ENCODE data around the gene PIH1D2. TPM values are rescaled to one million over a fixed set of nuclear protein-coding genes. Genes with fewer than 3 reads are reported as not detected.

PIH1D2 gene
- total and polyA plus RNA-seq, 9 of the 15 experiments (the other 6 are each of a cell fraction or from before 2014, with no cell fraction given): 1.5 to 5.4 (median 3.0) TPM

GRCh38 chr11:112123129-112123528, 49.3 kb upstream of the PIH1D2 start (continued):
- TF ChIP-seq MYBL2 (IDR thresholded peaks at IDR 0.05; ENCODE audit: low read depth) (no peak), MYBL2 (CRISPR knock-in tag; IDR thresholded peaks at IDR 0.05; ENCODE audit: borderline replicate concordance) (no peak), ZNF134 (CRISPR knock-in tag; conservative IDR thresholded peaks at IDR 0.05) (no peak), HNRNPUL1 (IDR thresholded peaks at IDR 0.05; ENCODE audit: low read length) (no peak), CCNT2 (IDR thresholded peaks at IDR 0.05; ENCODE audit: borderline replicate concordance, extremely low read depth, insufficient read length, low read depth, low read length) (no peak), BCLAF1 (IDR thresholded peaks at IDR 0.05; ENCODE audit: borderline replicate concordance in 1 of 2, control insufficient read depth in 1 of 2, low read depth in 2 of 2, low read length in 1 of 2) (no peak)

GRCh38 chr11:112121981-112122615, 48.3 kb upstream of the PIH1D2 start:
- no peak for ATAC-seq
- no peaks in the 10 kb centered on the region for H3K79me2 ChIP-seq (ENCODE audit: control insufficient read depth, insufficient read depth, low read length)
- CTCF ChIA-PET (ENCODE audit: low intra/inter-chr PET ratio): no interaction called here
- in situ Hi-C loops (cut with MboI): no loop called here
- H3K36me3 ChIP-seq (ENCODE audit: control insufficient read depth, insufficient read depth, low read length): no peaks in the 10 kb centered on the region
- POLR2A ChIA-PET: interaction anchor here (0.7 to 1.6 kb wide), 5 partner anchors 10 to 47 kb away, joined by 3 to 7 read pairs (median 5); partner anchors contain the start of genes SDHD and TIMM8B
- 70% methylated on average over 5 of the region's 5 CpGs for WGBS (ENCODE audit: insufficient coverage, low coverage, missing lambda C conversion rate)
- no peaks in the 10 kb centered on the region for H3K27me3 ChIP-seq (ENCODE audit: control insufficient read depth in 2 of 2, insufficient read depth in 2 of 2, low read length in 2 of 2)
- no peak overlapping the region for H2AFZ ChIP-seq (ENCODE audit: low read depth, low read length)
- no peaks in the 10 kb centered on the region for H3K9me1 ChIP-seq (ENCODE audit: control insufficient read depth, insufficient read depth, low read length)
- DNase-seq (ENCODE audit: extremely low read depth in 1 of 4, low spot score in 3 of 4): no peak
- H3K27ac ChIP-seq (ENCODE audit: extremely low read depth, low read depth, low read length): no peak overlapping the region
- intact Hi-C loops (cut with micrococcal nuclease): no loop called here
- BruUV-seq (replicated peaks): no TSS peak
- H4K20me1 ChIP-seq (replicated peaks; ENCODE audit: control insufficient read depth, insufficient read depth, low read length): no peaks in the 10 kb centered on the region
- no peak for FAIRE-seq
- no peaks in the 10 kb centered on the region for H3K9me3 ChIP-seq (replicated peaks; ENCODE audit: control insufficient read depth, insufficient read depth, low read depth, low read length)
- H3K4me2 ChIP-seq (ENCODE audit: insufficient read depth, low read length): no peak overlapping the region
- no peak overlapping the region for H3K4me3 ChIP-seq
- H3K9ac ChIP-seq (ENCODE audit: insufficient read depth in 1 of 2, low read depth in 2 of 2, low read length in 2 of 2): no peak overlapping the region
- H3K4me1 ChIP-seq (replicated peaks in 1 of 2; ENCODE audit: control insufficient read depth in 2 of 2, insufficient read depth in 2 of 2, low read length in 2 of 2): no peaks in the 10 kb centered on the region
- TF ChIP-seq TEAD2 (tag; IDR thresholded peaks at IDR 0.05) (no peak), ZKSCAN3 (CRISPR knock-in tag; IDR thresholded peaks at IDR 0.05) (no peak), TEAD4 (IDR thresholded peaks at IDR 0.05; ENCODE audit: low read length) (no peak), TEAD4 (CRISPR knock-in tag; IDR thresholded peaks at IDR 0.05; ENCODE audit: borderline replicate concordance) (no peak), E2F8 (IDR thresholded peaks at IDR 0.05; ENCODE audit: low read depth, partially characterized antibody) (no peak), DPF2 (IDR thresholded peaks at IDR 0.05) (no peak), RBM17 (IDR thresholded peaks at IDR 0.05; ENCODE audit: borderline replicate concordance, low read depth, low read length) (no peak), OTX1 (CRISPR knock-in tag; IDR thresholded peaks at IDR 0.05) (no peak), ZNF282 (CRISPR knock-in tag; IDR thresholded peaks at IDR 0.05) (no peak), ZNF695 (CRISPR knock-in tag; IDR thresholded peaks at IDR 0.05) (no peak)
